HG02884 (cell line): Measurements from ENCODE around the gene CLTCL1.
"Not testable (repeated sequence)": the region's sequence is repeated elsewhere in the genome, so short reads cannot be mapped to it uniquely, and the experiment has no call there.

Experiments
- ATAC-seq: cut with Tn5 transposase; IDR thresholded peaks from one replicate; pipeline ENCODE4 v1.9.1; 2021; ENCODE audit warnings: mild to moderate bottlenecking, moderate library complexity; ENCODE audit not compliant: unreplicated experiment

Gene CLTCL1

GRCh38 chr22:19291218-19291579 lies 320 bp downstream of the CLTCL1 start:
- ATAC-seq = no peak

- ATAC-seq = no peak
Measured at GRCh38 chr22:19290400-19291217, 910 bp downstream of the CLTCL1 start.

- no peak for ATAC-seq
Measured at GRCh38 chr22:19289475-19290161, 1.9 kb downstream of the CLTCL1 start.

DNA sequence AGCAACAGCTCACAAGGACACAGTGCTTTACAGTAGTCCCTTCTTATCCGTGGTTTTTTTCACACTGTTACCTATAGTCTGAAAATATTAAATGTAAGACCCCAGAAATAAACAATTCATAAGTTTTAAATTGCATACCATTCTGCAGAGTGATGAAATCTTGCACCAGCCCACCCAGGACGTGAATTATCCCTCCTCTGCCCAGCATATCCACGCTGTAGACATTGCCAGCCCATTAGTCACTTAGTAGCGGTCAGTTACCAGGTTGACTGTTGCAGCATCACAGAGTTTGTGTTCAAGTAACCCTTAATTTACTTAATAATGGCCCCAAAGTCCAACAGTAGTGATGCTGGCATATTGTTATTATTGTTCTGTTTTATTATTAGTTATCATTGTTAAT lies 3.6 kb downstream of the CLTCL1 start:
- ATAC-seq = no peak

- no peak for ATAC-seq
Measured at GRCh38 chr22:19287076-19287707, 4.3 kb downstream of the CLTCL1 start.

GRCh38 chr22:19285831-19286230 lies 5.7 kb downstream of the CLTCL1 start:
- no peak for ATAC-seq

DNA sequence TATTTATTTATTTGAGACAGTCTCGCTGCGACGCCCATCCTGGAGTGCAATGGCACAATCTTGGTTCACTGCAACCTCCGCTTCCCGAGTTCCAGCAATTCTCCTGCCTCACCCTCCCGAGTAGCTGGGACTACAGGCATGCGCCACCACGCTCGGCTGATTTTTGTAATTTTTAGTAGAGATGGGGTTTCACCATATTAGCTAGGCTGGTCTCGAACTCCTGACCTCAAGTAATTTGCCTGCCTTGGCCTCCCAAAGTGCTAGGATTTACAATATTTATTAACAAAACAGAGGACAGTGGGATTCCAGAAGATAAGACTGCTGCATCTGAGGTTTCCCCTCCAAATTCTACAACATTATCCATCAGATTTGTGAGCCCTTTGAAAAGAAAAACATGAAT lies 12.4 kb downstream of the CLTCL1 start:
- not testable (repeated sequence) for ATAC-seq

DNA sequence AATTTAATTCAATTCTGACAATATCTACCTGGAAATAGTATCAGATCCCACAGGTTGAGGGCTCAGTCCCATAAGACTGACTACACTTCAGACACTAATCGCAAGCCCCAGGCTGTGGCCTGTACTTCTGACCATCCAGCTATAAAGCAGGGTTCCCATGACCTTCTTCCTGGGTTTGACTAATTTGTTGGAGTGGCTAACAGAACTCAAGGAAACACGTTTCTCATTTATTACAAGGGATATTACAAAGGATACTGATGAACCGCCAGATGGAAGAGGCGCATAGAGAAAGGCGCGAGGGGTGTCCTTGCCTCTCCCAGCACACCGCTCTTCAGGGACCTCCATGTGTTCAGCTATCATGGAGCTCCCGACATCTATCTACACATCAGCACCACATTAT lies 13.7 kb downstream of the CLTCL1 start:
- ATAC-seq = no peak

GRCh38 chr22:19275919-19276600 lies 15.5 kb downstream of the CLTCL1 start:
- ATAC-seq = no peak

GRCh38 chr22:19275513-19275912 lies 16.0 kb downstream of the CLTCL1 start:
- no peak for ATAC-seq

DNA sequence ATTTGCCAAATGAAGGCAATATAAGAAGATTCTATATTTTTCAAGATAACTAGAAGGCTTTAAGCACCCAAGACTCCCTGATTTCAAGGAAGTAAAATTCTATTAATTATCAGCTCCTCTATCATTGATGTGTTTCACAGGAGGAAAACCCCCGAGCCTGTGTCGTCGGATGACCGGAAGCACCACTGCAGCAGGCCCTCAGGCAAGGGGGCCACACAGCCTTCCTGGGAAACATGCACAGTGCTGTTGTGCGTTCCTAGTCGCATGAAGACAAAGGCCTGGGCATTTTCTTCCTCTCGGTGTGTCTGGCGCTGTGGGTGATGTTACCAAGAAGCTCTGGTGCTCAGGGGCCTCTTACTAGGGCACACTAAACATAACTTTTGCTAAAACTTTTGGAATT lies 16.4 kb downstream of the CLTCL1 start:
- no peak for ATAC-seq

DNA sequence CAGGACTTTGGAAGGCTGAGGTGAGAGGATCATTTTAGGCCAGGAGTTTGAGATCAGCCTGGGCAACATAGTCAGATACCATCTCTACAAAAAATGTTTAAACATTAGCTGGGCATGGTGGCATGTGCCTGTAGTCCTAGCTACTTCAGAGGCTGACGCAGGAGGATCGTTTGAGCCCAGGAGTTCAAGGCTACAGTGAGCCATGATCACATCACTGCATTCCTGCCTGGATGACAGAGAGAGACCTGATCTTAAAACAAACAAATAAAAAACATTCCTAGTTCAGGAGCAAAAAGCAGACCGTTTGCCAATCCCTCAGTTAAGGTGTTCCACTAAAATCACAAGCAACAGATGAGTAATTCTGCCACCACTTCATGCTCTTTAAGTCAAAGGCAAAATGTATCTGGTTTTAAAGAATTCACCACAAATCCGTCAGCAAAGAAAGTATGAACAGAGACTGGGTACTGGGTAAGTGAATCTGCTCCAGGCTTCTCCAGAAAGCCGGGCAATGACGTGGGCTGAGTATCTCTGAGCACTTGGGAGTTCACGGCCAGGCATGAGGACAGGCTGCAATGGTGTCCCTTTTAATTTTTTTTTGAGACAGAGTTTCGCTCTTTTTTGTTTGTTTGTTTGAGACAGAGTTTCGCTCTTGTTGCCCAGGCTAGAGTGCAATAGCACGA lies 19.5 kb downstream of the CLTCL1 start:
- no peak for ATAC-seq

- no peak for ATAC-seq
Measured at GRCh38 chr22:19271273-19271855, 20.2 kb downstream of the CLTCL1 start.

DNA sequence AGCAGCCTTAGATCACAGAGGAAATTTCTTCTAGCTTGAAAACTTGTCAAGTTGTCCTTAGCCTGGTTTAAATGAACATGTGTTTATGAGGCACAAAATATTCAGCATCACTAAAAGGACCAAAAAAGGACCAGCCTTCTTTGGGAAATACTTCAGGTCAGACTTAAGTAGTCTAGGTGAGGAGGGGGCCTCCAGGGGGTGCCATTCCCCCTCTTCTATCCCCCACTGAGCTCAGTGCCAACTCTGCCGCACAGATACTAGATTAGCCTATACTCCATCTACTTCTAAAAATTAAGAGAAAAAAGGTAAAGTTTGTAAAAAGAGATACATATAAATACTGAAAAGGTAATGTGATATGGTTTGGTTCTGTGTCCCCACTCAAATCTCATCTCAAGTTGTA lies 20.6 kb downstream of the CLTCL1 start:
- ATAC-seq = no peak

GRCh38 chr22:19266547-19267086 lies 24.9 kb downstream of the CLTCL1 start:
- no peak for ATAC-seq

DNA sequence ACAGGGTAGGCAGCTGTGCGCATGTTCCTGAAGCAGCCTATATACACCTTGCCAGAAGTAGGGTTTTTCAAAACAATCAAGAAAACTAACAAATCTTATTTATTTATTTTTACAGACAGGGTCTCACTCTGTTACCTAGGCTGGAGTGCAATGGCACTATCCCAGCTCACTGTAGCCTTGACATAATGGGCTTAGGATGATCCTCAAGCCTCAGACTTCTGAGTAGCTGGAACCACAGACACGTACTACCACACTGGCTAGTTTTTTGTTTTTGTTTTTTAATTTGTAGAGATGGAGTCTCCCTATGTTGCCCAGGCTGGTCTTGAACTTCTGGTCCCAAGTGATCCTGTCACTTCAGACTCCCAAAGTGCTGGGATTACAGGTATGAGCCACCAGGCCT lies 25.7 kb downstream of the CLTCL1 start:
- ATAC-seq = no peak

DNA sequence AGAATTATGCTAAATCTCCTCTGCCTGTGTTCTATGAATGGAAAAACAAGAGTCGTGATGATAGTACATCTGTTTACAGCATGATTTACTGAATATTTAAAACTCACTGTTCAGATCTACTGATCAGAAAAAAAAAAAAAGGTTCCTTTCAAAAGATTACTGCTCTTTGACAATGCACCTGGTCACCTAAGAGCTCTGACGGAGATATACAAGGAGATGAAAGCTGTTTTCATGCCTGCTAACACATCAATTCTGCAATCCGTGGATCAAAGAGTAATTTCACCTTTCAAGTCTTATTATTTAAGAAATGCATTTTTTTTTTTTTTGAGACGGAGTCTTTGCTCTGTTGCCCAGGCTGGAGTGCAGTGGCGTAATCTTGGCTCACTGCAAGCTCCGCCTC lies 30.7 kb downstream of the CLTCL1 start:
- no peak for ATAC-seq

DNA sequence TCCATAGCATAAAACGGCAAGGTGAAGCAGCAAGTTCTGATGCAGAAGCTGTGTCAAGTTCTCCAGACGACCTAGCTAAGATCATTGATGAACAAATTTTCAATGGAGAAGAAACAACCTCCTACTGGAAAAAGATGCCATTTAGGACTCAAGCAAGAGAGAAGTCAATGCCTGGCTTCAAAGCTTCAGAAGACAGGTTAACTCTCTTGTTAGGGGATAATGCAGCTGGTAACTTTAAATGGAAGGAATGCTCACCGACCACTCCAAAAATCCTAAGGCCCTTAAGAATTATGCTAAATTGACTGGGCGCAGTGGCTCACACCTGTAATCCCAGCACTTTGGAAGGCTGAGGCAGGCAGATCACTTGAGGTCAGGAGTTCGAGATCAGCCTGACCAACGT lies 31.3 kb downstream of the CLTCL1 start:
- no peak for ATAC-seq

DNA sequence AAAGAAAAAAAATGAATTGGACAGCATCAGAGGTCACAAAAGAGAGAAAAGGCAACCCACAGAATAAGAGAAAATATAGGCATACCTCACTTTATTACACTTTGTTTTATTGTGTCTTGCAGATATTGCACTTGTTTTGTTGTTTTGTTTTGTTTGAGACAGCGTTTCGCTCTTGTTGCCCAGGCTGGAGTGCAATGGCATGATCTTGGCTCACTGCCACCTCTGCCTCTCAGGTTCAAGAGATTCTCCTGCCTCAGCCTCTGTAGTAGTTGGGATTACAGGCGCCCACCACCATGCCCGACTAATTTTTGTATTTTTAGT lies 32.6 kb downstream of the CLTCL1 start:
- not testable (repeated sequence) for ATAC-seq

DNA sequence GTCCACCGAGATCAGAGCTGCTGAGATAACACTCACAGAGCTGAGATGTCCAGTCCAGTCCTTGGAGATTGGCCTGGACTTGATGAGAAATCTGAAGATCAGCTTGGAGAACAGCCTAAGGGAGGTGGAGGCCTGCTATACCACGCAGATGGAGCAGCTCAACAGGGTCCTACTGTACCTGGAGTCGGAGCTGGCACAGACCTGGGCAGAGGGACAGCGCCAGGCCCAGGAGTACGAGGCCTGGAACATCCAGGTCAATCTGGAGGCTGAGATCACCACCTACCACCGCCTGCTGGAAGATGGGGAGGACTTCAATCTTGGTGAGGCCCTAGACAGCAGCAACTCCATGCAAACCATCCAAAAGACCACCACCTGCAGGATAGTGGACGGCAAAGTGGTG lies 33.1 kb downstream of the CLTCL1 start:
- no peak for ATAC-seq
